Fibroblast of pulmonary artery (primary cell): ENCODE data around the gene CSRNP3.

Experiments
- DNase-seq: peaks from one replicate; pipeline ENCODE4 v3.0.0-alpha.2; 2010; ENCODE audit warnings: low read depth
- H3K4me3 ChIP-seq: replicated peaks from 2 replicates; pipeline ENCODE4 v1.5.1; 2011; ENCODE audit warnings: low read depth, mild to moderate bottlenecking, control low read depth, low read length, moderate library complexity
- TF ChIP-seq, protein P1 (sequence below): IDR thresholded peaks from 2 replicates; pipeline ENCODE4 v1.5.1; 2011; ENCODE audit warnings: mild to moderate bottlenecking, control low read depth, low read length, inconsistent platforms; ENCODE audit errors: missing control alignments

Gene CSRNP3

GRCh38 chr2:165475277-165476004, 5.9 kb downstream of the CSRNP3 start:
- no peak overlapping the region for H3K4me3 ChIP-seq
- TF ChIP-seq, protein P1, sequence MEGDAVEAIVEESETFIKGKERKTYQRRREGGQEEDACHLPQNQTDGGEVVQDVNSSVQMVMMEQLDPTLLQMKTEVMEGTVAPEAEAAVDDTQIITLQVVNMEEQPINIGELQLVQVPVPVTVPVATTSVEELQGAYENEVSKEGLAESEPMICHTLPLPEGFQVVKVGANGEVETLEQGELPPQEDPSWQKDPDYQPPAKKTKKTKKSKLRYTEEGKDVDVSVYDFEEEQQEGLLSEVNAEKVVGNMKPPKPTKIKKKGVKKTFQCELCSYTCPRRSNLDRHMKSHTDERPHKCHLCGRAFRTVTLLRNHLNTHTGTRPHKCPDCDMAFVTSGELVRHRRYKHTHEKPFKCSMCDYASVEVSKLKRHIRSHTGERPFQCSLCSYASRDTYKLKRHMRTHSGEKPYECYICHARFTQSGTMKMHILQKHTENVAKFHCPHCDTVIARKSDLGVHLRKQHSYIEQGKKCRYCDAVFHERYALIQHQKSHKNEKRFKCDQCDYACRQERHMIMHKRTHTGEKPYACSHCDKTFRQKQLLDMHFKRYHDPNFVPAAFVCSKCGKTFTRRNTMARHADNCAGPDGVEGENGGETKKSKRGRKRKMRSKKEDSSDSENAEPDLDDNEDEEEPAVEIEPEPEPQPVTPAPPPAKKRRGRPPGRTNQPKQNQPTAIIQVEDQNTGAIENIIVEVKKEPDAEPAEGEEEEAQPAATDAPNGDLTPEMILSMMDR: no peak
- DNase-seq: no peak

- no peak for DNase-seq
- no peak overlapping the region for H3K4me3 ChIP-seq
- TF ChIP-seq, protein P1: no peak
Observed at GRCh38 chr2:165479856-165480255, 10.4 kb downstream of the CSRNP3 start.

DNA sequence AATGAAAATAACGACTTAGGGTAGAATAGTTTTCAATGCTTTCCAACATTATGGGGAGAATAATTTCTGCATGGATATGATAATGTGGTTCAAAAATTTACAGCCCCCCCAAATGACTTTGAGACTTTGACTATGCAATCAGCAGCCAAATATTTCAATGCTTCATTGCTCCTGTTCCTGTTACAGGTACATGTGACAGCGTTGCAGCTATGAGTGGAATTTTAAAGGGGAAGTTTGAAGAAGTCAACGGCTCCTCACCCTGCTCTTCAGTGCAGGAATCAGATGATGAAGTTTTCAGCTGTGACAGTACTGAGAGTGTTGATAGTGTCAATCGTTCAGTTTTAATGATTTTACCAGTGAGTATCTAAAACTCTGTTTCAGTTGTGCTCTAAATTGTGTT, 25.1 kb downstream of the CSRNP3 start:
- no peak for DNase-seq
- TF ChIP-seq, protein P1: no peak
- H3K4me3 ChIP-seq: no peak overlapping the region

DNA sequence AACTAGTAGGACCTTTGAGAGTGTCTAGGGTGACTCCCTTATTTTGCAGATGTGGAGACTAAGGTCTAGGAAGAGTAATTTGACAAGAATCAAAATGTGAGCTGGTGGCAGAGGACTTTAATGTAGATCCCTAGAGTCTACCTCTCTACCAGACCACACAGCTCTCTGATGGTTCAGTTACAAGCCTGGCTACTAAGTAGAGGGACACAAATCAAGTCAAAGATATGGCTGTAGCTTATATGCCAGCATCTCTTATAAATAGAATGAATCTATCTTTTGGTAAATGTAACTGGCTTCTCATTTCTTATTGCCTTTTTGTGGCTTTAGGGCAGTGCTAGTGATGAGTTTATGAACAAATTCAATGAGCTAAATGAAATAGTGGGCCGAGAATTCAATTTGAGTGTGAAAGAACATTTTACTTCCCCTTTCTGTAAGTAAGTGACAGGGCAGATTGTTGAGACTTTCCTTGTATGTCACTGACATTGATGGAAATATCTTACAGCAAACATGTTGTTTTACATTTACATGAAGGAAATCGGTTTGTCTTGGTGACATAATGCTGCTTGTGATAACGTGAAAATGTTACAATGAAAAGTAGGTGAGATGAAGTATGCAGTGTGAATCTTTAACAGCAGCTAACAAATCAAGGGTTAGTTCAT, 28.3 kb downstream of the CSRNP3 start:
- TF ChIP-seq, protein P1: no peak
- DNase-seq: no peak
- no peak overlapping the region for H3K4me3 ChIP-seq

DNA sequence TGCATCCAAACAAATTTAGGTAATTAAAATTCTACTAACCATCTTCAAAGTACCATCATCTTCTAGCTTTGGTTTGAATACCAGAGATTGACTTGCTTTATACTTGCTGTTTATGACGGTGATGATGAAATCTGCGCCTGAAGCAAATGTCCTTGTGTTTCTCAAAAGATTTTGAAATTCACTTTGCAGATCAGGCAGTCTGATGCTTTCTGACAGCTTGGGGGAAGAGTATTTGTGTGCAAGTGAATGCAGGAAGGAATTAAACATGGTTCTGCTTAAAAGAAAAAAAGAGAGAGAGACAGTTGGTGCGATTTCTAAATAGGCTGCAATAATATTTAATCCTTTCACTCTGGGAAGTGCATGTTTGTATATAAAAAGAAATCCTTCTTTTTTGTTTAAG, 29.6 kb downstream of the CSRNP3 start:
- DNase-seq: no peak
- TF ChIP-seq, protein P1: no peak
- H3K4me3 ChIP-seq: no peak overlapping the region

- TF ChIP-seq, protein P1: no peak
- DNase-seq: no peak
- no peak overlapping the region for H3K4me3 ChIP-seq
Observed at GRCh38 chr2:165500001-165500400, 30.5 kb downstream of the CSRNP3 start.
